HEK293 (cell line): ENCODE measurements around the gene CDH23.

Source experiments
- ZBTB1 ChIP-seq: fragments of 450-650 bp; formaldehyde crosslinking; IDR thresholded peaks from 2 replicates; pipeline ENCODE4 v1.5.1; 2016; ENCODE audit warnings: missing biosample characterization, missing genetic modification characterization
- ZBTB7A ChIP-seq: fragments of 450-650 bp; formaldehyde crosslinking; IDR thresholded peaks from 2 replicates; pipeline ENCODE4 v1.5.1; 2016; ENCODE audit warnings: low read depth, missing biosample characterization, missing genetic modification characterization
- ZNF2 ChIP-seq: fragments of 450-650 bp; formaldehyde crosslinking; IDR thresholded peaks from 2 replicates; pipeline ENCODE4 v1.5.1; 2016; ENCODE audit warnings: missing biosample characterization, missing genetic modification characterization
- ZNF548 ChIP-seq: fragments of 450-650 bp; formaldehyde crosslinking; IDR thresholded peaks from 2 replicates; pipeline ENCODE4 v1.5.1; 2016; ENCODE audit warnings: missing biosample characterization, missing genetic modification characterization
- ZNF629 ChIP-seq: fragments of 450-650 bp; formaldehyde crosslinking; IDR thresholded peaks from 2 replicates; pipeline ENCODE4 v1.5.1; 2017; ENCODE audit warnings: missing biosample characterization, missing genetic modification characterization
- ZNF785 ChIP-seq: fragments of 450-650 bp; formaldehyde crosslinking; IDR thresholded peaks from 2 replicates; pipeline ENCODE4 v1.5.1; 2016; ENCODE audit warnings: missing biosample characterization, missing genetic modification characterization
- TF ChIP-seq, protein P1 (sequence below): fragments of 450-650 bp; formaldehyde crosslinking; IDR thresholded peaks from 2 replicates; pipeline ENCODE4 v1.5.1; 2016; ENCODE audit warnings: missing biosample characterization, missing genetic modification characterization
- TF ChIP-seq, protein P2 (sequence below): fragments of 450-650 bp; formaldehyde crosslinking; IDR thresholded peaks from 2 replicates; pipeline ENCODE4 v1.5.1; 2016; ENCODE audit warnings: missing biosample characterization, missing genetic modification characterization, borderline replicate concordance

DNA sequence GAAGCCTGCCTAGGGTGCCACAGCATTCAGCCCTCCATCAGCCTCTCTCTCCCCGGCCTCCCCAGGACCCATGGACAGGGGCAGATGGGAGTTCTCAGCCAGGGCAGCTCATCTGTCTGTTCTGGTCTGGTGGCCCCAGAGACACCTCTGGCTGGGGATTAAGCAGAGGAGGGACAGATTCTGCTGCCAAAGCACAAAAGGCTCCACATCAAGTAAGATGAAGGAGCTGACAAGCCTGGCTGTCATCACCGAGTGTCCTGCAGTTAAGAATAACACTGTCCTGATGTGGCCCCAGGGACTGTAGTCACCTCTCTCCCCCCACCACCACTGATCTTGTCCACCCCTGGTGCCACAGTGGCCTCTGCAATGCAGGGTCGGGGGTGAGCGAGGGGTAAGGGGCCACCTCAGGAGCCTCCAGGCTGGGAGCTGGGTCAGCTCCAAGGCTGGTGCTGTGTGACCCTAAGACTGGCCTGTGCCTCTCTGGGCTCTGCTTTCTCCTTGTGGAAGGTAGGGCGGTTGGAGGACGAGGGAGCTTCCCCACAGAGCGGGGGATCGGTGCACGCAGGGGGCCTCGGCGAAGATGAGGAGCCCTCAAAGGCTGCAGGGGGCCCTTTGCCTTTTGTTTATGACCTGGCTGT lies 304.1 kb downstream of the CDH23 start:
- TF ChIP-seq, protein P1, sequence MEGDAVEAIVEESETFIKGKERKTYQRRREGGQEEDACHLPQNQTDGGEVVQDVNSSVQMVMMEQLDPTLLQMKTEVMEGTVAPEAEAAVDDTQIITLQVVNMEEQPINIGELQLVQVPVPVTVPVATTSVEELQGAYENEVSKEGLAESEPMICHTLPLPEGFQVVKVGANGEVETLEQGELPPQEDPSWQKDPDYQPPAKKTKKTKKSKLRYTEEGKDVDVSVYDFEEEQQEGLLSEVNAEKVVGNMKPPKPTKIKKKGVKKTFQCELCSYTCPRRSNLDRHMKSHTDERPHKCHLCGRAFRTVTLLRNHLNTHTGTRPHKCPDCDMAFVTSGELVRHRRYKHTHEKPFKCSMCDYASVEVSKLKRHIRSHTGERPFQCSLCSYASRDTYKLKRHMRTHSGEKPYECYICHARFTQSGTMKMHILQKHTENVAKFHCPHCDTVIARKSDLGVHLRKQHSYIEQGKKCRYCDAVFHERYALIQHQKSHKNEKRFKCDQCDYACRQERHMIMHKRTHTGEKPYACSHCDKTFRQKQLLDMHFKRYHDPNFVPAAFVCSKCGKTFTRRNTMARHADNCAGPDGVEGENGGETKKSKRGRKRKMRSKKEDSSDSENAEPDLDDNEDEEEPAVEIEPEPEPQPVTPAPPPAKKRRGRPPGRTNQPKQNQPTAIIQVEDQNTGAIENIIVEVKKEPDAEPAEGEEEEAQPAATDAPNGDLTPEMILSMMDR, result no peak
- TF ChIP-seq ZNF785 (tag by site-specific recombination) (no peak), ZNF629 (tag by site-specific recombination) (no peak), ZBTB1 (tag by site-specific recombination) (no peak), ZBTB7A (tag by site-specific recombination) (no peak), ZNF548 (tag by site-specific recombination) (no peak), ZNF2 (no peak)
- TF ChIP-seq, protein P2, sequence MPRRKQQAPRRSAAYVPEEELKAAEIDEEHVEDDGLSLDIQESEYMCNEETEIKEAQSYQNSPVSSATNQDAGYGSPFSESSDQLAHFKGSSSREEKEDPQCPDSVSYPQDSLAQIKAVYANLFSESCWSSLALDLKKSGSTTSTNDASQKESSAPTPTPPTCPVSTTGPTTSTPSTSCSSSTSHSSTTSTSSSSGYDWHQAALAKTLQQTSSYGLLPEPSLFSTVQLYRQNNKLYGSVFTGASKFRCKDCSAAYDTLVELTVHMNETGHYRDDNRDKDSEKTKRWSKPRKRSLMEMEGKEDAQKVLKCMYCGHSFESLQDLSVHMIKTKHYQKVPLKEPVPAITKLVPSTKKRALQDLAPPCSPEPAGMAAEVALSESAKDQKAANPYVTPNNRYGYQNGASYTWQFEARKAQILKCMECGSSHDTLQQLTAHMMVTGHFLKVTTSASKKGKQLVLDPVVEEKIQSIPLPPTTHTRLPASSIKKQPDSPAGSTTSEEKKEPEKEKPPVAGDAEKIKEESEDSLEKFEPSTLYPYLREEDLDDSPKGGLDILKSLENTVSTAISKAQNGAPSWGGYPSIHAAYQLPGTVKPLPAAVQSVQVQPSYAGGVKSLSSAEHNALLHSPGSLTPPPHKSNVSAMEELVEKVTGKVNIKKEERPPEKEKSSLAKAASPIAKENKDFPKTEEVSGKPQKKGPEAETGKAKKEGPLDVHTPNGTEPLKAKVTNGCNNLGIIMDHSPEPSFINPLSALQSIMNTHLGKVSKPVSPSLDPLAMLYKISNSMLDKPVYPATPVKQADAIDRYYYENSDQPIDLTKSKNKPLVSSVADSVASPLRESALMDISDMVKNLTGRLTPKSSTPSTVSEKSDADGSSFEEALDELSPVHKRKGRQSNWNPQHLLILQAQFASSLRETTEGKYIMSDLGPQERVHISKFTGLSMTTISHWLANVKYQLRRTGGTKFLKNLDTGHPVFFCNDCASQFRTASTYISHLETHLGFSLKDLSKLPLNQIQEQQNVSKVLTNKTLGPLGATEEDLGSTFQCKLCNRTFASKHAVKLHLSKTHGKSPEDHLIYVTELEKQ, result no peak
